HCEC 1CT (cell line): ENCODE measurements around the gene CTNNBL1.

Experiments
- DNase-seq: peaks from one replicate; pipeline ENCODE4 v3.0.0-alpha.2; 2017

Gene CTNNBL1

DNA sequence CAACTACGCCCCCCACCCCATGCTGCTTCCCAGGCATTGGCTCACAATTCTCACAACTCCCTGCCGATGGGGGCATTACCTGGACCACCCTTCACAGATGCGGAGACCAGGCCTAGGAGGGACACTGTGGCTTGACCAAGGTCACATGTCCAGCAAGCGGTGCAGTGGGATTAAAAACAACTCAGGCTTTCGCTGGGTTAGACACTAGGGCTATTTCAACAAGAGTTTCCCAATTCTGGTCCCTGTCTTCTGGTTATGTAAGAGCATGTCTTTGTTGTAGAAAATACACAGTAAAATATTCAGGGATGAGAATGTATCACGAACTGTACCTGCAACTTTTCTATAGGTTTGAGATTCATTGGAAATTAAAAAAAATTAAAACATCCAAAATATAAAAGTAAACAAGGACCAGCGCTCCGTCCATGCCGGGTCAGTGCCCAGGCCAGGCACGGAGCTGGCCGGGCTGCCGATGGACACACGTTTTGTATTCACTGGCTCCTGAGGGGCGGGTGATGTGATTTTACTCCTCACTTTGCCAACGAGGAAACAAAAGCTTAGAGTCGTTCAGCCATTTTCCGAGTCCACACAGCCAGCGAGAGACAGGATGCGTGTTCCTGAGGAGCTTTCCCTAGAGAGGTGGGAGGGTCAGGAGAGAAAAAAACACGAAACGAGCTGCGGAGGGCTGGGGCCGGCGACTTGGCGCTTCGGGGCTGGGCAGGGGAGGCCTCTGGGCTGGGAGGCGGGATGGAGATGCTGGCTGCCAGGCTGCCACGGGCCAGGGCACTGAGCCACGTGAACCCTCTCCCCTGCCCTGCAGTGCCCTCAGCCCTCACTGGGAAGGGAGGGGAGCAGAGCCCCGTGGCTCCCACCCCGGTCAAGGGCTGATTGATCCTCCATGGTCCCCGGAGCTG, 192.0 kb downstream of the CTNNBL1 start:
- DNase-seq = no peak

DNA sequence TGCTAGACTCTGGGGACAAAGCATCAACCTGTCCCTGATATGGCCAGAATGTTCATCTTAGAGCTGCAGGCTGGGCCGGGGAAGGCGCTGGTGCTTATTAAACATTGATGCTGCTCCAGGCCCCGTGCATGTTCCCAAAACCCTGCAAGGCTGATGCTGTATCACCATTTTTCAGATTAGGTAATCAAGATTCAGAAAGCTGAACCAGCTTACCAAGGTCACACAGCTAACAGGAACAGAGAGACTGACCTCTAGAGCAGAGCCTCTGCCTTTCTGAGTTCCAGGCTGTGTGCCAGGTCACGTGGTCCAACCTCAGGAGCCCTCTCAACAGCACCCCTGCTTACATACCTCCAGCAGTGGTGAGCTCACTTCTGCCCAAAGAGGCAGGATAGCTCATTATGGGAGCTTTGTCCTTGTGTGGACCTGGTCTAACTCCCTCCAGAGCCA, 193.0 kb downstream of the CTNNBL1 start:
- peak; percentile 9 for DNase-seq

DNA sequence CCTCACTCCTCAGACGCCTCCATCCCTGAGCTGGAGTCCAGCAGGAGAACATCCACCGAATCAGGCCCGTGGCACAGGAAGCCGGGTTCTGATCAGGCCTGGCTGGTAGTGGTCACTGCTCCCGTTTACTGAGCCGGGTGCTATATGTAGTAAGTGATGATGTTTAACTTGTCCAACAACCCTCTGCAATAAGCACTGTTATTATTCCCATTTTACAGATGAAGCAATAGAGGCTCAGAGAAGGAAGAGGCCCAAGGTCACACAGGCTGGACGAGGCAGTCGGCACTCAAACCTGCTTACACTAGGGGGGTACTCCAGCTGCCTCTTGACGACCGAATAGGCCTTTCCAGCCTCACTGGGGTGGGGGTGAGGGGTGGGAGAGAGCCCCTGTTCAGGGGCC, 194.8 kb downstream of the CTNNBL1 start:
- DNase-seq = no peak

DNA sequence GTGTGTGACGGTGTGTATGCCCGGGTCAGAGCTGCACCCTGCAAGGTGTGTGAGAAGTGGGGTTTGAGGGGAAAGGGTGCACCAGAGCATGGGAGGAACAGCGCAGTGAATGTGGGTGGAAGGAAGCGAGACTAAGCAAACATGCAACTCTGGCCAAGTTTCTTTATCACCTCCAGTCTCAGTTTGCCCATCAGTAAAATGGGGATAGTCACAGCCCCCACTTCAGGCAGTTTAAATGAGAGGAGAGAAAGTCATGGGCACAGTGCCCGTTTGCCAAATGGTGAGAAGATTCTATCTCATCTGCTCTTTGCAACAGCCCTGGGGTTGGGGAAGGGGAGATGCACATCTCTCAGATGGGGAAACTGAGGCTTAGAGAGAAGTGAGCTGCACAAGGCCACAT, 196.3 kb downstream of the CTNNBL1 start:
- DNase-seq = no peak

DNA sequence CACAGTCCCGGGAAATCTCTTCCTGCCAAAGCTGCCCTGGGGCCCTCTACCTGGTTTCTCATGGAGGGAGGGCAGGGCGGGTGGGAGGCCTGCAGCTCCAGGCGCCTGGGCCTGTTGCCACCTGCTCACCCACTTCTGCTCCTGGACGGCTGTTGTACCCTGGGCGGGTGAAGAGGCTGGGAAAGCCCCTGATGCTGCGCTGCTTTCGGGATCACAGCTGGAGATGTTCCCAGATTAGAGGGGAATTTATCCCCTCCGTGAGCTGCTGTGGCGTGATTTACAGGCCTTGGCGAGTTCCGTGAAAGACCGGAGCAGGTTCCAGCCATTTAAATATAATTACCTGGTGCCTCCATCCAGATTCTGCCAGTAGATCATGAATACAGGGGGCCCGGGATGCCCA, 196.8 kb downstream of the CTNNBL1 start:
- DNase-seq = no peak

DNA sequence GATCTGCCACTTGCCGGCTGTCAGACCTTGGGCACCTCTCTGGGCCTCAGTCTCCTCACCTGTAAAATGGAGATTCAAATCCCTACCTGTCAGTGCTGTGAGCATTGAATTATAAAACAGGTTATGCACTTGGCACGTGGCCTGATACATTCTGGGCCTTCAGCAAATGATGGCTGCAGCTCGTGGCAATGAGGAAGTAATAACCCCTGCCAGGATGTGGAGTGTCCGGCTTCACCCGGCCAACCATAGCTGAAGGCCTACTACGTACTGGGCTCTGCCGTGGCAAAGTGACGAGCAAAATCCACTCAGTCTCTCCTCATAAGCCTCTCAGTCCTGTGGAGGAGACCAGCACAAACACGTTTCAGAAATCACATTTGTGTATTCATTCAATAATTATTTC, 198.2 kb downstream of the CTNNBL1 start:
- no peak for DNase-seq

DNA sequence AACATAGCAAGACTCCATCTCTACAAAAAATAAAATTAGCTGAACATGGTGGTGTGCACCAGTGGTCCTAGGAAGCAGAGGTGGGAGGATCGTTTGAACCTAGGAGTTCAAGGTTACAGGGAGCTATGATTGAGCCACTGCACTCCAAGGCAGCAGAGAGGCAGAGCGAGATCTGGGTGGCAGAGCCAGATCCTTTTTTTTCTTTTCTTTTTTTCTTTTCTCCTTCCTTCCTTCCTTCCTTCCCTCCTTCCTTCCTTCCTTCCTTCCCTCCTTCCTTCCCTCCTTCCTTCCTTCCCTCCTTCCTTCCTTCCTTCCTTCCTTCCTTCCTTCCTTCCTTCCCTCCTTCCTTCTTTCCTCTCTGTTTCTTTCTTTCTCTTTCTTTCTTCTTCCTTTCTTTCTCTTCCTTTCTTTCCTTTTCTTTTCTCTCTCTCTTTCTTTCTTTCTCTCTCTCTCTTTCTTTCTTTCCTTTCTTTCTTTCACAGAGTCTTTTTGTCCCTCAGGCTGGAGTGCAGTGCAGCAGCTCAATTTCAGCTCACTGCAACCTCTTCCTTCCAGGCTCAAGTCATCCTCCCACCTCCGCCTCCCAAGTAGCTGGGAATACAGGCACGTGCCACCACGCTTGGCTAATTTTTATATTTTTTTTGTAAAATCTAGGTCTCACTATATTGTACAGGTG, 199.9 kb downstream of the CTNNBL1 start:
- no peak for DNase-seq

DNA sequence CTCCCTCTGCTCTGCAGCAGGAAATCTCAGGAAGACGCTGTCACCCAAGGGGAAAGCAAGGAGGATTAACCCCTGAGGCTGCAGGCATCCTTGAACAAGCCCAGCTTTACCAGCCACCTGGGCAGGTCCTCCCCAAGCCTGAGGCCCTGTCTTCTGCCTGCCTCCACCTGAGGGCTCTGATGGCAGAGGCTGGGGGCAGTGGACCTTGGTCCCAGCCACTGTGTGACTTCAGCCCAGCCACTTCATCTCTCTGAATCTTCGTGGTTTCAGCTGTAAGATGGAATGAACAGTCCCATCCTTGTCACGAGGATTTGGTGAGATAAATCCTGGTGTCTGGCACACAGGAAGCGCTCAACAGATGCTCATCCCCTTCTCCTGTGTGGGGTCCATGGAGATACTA, 200.6 kb downstream of the CTNNBL1 start:
- DNase-seq = no peak

DNA sequence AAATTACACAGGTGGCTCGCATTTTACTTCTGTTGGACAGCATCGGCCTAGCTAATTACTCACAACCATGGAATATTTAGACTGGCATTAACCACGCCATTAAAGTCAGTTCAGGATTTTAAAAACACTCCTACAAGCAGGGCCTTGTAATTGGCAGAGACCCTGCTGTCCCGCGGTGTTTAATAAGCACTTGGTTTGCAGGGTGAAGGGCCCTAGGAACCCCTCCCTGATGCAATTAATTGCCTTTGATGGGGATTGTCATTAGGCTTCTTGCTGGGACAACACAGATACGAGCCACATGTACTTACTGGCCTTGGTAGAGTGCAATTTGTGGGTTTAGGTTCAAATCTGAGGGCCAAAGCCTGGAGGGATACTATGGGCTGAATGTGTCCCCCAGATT, 201.3 kb downstream of the CTNNBL1 start:
- DNase-seq = no peak

DNA sequence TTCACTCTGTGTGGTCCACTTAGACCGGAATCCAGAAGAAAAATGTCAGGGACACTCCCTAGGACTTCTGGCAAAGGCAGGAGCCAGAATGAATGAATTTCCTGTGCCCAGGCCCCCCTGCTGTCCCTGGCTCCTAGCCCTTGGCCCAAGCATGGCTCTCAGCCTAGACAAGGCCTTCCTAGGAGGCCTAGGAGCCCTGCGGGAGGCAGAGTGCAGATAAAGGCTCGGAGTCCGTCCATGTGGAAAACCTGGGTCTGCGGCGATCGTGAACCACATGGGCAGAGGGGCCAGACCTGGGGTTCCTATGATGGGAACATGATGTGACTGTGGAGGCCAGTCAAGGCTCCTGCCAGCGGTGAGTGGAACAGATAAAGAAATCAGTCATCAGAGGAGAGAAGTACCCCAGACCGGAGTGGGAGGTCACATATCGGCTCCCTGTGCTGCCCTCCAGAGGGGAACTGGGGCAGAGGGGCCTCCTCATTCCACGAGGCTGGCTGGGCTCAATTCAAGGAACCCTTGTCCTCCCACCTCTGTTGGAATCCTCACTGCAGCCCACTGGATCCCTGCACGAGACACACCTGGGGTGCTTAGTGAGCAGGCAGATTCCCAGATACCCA, 203.2 kb downstream of the CTNNBL1 start:
- DNase-seq = no peak

DNA sequence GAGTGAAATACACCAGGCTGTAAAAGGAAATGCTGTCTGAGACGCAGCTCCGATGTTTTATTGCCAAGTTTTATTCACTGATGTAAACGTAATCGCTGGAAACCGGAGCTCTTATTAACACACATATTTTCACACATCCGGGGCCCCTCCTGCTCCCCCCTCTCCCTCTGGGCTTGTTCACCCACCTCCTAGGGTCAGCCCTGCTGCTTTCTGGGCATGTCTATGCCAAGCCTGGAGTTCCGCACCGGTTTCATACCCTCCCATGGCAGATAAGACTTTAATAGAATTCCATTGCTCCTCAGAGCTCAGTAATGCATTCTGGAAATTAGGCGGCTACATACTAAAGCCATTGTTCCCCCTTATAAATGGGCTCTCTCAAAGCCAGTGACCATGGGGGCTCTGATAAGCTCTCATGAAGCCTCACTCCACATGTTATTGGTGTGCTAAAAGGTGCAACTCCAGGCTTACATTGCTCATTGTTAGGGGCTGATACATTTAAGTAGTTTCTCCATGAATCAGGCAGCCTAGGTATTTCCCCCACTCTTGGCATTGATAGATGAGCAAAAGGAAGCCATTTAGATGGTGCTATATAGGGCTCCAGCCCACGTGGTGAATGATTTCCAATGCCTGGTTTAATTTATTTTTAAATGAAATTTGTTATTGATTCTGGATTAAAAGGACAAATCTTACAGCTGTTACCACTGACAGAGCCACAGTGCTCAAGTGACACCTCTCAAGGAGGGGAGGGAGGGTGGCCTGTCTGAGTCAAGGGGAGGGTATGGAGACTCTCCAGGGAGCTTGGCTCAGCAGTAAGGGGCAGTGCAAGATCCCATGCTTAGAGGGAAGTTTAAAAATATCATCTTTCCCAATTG, 204.6 kb downstream of the CTNNBL1 start:
- peak; percentile 22 for DNase-seq

DNA sequence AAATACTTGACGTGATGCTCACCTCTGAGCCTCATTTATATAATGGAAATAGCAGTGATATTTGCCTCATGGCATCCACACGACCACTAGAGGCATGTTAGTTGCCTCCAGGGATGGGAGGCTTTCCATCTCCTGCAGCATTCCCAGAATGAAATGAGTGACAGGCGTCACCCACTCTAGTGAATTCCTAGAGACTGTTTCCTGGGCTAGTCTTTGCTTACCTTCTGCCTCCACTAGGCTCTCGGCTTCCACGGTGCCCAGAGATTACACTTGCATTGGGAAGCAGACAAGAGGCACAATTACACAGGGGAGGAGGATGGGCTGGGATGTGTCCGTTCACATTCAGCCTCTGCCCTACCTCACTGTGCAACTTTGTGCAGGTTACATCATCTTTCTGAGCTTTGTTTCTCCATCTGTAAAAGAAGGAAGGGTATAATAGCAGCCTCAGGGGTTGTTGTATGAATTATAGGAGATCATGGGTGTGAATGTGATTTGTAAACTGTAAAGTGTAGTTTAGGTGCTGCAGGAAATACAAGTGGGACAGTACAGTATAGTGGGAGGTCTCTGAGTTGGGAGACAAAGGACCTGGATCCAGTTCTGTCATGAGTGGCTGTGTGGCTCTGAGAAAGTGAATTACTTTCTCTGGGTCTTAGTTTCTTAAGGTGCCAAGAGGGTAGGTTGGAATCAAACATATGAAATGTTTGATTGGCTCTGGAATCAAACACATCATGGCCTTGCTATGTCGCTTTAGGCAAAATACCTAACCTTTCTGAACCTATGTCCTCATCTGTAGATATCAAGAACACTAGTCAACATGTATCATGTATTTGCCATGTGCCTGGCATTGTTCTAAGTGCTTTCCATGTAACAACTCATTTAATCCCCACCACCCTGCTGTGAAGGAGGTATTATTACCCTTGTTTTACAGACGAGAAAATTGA, 205.5 kb downstream of the CTNNBL1 start:
- DNase-seq = no peak

DNA sequence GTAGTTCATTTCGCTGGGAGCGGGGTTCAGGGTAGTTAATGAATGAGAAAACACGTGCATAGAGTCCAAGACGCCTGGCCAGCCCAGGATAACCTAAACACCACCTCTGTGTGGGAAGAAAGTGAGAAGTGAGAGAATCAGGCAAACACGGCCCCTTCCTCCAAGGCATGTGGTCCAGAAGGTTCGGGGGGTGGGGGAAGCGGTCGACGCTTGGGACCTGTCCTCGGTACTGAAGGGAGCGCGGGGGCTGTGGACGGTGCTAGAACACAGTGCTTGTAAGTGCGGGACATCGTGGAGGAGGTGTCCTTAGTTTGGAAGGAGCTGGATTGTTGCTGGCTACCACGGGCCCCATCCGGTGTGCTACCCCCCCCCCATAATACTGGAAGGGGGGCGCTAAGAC, 207.4 kb downstream of the CTNNBL1 start:
- DNase-seq = no peak

DNA sequence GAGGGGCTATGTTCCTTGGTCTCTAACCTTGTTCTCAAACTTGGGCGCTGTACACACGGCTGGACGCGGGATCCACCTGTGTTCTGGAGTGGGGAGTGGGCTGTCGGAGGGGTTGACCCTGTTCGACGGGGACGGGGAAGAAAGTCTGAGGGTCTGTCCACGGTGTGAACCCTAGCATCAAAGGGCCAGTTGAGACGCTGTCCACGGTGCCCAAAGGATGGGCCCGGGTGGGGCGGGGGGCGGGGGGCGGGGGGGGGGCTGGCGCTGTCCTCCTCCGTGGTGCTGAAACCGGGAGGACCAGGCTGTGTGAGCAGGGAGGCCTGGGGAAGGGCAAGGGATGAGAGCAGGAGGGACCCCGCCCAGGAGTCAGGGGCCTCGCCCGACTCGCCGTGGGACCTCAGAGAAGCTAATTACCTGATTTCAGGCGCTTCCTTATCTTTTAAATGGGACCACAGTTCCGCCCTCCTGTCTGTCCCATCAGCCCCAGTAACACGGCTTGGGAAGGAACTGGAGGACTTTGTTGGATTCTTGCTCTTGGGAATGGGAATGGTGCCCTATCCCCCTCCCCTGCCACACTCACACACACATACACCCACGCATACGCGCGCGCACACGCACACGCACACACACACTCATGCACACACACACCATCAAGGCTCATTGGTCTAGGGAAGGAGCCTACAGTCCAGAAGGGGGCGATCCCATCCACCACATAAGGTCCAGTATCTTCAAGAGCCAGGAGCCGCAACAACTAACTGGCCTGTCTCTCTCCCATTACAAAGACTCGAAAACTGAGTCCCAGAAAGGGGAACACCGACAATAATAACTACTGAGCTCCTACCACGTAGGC, 208.0 kb downstream of the CTNNBL1 start:
- DNase-seq = peak; percentile 83

DNA sequence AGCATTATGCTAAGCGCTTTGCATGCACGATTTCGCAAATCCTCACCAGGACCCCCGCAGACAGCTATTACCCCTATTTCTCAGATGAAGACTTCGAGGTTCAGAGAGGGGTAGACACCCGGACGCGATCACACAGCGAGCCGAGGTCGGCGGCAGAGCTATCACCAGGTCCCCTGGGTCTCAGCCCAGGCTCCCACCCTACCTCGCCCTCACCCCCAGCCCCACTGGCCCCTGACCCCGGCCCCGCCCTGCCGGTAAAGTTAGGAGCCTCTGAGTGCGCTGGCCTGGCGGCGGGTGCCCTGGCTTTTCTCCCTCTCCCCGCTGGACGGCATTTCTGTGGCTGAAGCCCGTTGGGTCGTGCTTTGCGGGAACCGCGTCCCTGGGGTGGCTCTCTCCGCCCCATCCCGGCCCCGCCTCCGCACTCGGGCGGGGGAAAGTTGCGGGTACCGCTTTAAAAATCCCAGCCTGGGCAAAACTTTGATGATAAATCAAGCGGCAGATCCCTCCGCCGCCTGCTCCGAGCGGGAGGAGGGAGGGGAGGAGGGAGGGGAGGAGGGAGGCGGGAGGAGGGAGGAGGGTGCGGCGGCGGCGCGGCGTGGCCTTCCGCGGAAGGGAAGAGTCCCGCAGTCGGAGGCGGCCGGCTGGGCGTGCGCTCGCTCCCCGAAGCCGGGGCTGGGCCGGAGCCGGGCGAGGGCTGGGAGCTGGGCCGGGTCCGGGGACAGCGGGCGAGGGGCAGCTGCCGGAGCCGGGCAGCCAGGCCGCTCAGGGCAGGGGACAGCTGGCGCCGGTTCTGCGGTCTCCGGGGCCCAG, 208.9 kb downstream of the CTNNBL1 start, which contains the start of gene VSTM2L:
Gene VSTM2L, plus strand, starts transcription at position 624 of the 810 bp plus-strand sequence. CDS start 224 bp downstream, outside the sequence.
- peak; percentile 70 for DNase-seq

DNA sequence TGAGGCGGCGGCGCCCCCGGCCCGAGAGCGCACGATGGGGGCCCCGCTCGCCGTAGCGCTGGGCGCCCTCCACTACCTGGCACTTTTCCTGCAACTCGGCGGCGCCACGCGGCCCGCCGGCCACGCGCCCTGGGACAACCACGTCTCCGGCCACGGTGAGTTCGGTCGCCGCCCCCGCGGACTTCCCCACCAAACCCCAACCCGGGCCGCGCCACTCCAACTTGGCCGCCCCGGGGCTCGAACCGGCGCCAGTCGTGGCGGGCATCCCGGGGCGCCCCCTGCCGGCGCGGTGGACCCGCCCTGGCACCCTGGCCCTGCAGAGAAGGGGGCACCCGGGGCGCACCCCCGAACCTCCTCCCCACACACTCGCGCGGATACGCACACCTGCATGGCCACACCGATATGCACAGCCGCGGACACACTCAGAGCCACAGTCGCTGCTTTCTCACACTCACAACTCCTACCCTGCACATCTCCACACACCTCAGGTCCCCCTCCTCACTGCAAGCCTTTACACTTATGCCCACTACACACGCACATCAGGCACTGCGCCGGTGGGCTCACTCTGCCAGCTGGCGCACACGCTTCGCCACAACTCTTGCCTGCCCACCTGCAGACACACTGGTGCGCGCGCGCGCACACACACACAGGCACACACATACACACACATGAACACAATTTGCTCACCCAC, 209.6 kb downstream of the CTNNBL1 start:
- DNase-seq = peak; percentile 20

DNA sequence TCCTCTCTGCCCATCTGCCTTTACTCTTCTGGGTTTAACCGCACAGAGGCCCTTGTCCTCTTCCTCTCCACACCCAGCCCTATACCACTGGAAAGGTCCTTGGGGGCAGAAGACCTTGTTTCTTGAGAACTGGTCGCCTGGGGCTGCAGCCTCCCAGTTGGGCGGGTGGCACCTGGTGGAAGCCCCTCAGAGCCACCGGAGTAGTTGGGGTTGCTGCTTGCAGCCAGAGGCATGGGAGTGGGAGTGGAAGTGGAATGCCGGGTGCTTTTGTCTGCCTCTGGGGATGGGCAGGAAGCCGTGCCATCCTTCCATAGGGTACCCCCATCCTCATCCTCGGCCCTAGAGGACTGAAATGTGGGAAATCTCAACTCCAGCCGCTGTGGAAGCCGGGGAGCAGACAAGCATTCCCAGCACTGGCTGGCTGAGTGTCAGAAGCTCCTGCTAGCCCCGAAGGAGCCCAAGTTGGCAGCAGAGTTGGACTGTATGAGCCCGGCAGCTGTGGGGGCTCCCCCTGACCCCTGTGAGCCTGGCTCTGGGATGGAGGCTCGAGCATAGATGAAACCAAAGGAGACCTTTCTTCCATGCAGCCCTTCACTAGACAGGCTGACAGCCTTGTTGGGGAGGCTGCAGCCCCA, 210.3 kb downstream of the CTNNBL1 start:
- no peak for DNase-seq

DNA sequence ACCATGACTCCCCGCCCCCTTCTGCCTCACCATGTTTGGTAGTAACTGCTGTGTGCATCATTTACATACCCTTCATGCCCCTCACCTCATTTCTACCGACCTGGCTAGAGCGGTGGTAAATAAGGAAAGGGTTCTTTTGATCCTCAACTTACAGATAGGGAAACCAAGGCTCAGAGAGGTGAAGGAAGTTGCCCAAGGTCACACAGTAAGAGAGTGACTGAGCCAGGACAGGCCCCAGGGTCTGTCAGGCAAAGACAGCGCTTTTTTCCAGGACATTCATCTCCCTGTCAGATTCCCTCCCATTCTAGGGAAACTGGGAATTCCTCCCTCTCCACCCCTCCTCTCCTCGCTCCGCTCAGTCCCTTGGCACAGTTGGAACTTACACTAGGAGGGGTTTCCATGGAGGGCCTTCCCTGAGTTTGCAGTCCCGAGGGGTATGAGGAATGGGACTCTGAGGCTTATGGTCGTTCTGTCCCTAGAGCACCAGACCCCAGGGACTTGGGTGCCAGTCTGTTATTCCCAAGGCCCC, 211.1 kb downstream of the CTNNBL1 start:
- no peak for DNase-seq
